Astrocyte (in vitro differentiated cells and primary cell): ENCODE measurements around the gene PLOD1.

Experiments
- EZH2 ChIP-seq: IDR thresholded peaks from 2 replicates; pipeline ENCODE4 v1.6.1; 2012; ENCODE audit warnings: mild to moderate bottlenecking, low read length, inconsistent platforms; ENCODE audit not compliant: insufficient read depth
- TF ChIP-seq, protein P1 (sequence below): IDR thresholded peaks from 2 replicates; pipeline ENCODE4 v1.5.1; 2011; ENCODE audit warnings: low read depth, mild to moderate bottlenecking, inconsistent platforms, low read length, moderate library complexity; ENCODE audit not compliant: insufficient read depth

DNA sequence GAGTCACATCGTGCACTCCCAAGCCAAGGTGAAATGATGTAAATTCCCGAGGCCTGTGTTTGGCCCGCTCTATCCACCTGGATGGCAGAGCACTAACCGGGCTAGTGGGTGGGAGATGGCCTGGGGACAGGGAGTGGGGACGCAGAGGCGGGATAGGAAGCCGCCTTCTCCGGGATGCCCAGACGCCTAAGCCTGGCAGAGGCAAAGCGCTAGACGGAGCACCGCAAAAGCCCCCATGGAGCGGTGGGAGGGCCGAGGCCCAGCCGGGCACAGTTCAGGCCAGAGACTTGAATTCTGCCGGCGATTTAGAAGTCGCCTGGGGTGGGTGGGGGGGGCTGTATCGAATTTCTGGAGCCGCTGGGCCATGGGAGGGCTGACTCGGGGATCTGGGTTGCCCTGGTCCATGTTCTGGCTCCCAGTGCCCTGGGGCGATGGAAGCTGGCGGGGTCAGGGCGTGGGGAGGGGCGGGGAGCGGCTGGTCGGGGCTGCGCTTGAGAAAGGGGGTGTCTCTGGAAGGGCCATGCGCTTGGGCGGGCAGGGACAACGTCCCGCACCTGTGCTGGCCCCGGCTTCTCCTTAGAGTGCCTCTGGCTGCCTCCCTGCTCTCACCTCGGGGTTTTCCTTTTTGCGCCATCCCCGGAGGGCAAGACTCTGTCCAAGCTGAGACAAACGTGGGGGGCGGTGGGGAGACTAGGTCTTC is 36.3 kb upstream of the PLOD1 start:
- TF ChIP-seq, protein P1, sequence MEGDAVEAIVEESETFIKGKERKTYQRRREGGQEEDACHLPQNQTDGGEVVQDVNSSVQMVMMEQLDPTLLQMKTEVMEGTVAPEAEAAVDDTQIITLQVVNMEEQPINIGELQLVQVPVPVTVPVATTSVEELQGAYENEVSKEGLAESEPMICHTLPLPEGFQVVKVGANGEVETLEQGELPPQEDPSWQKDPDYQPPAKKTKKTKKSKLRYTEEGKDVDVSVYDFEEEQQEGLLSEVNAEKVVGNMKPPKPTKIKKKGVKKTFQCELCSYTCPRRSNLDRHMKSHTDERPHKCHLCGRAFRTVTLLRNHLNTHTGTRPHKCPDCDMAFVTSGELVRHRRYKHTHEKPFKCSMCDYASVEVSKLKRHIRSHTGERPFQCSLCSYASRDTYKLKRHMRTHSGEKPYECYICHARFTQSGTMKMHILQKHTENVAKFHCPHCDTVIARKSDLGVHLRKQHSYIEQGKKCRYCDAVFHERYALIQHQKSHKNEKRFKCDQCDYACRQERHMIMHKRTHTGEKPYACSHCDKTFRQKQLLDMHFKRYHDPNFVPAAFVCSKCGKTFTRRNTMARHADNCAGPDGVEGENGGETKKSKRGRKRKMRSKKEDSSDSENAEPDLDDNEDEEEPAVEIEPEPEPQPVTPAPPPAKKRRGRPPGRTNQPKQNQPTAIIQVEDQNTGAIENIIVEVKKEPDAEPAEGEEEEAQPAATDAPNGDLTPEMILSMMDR: no peak
- no peak for TF ChIP-seq EZH2
